Retinal pigment epithelial cell (primary cell): Measurements from ENCODE around the gene PPP2R5E.

ENCODE experiments used
- DNase-seq: peaks from one replicate; pipeline ENCODE4 v3.0.0-alpha.2; 2010; ENCODE audit warnings: low read depth
- H3K4me3 ChIP-seq: 2 replicates; pipeline ENCODE4 v1.5.1; 2011; ENCODE audit warnings: mild to moderate bottlenecking, low read length, control low read depth, moderate library complexity
- TF ChIP-seq, protein P1 (sequence below): conservative IDR thresholded peaks from 2 replicates; pipeline ENCODE4 v1.5.1; 2011; ENCODE audit warnings: low read depth, low read length, control low read depth, inconsistent platforms

Gene PPP2R5E

DNA sequence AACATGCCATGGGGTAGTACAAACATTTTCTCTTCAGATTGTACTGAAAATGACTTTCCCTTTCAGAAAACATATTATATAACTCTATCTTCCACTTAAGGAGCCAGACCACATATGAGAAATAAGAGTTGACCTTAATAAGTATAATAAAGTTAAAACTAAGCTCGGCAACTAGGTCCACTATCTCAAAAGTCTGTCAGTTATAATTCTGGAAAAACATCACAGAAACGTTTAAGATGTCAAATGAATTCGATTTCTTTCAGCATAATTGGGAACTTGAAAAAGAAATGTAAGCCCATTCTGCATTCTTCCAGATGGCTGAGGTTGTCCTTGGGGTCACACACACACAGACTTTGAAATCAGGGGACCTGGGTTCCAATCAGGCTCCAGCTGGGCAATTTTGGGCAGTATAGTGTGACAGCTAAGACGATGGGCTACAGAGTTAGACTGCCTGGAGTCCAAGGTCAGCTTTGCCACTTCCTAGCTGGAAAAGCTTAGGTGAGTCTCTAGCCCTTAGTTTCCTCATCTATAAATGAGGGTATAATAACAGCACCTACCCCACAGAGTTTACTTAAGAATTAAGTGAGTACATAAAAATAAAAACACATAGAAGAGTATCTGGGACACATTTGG, 75.6 kb downstream of the PPP2R5E start:
- no peak overlapping the region for H3K4me3 ChIP-seq
- TF ChIP-seq, protein P1, sequence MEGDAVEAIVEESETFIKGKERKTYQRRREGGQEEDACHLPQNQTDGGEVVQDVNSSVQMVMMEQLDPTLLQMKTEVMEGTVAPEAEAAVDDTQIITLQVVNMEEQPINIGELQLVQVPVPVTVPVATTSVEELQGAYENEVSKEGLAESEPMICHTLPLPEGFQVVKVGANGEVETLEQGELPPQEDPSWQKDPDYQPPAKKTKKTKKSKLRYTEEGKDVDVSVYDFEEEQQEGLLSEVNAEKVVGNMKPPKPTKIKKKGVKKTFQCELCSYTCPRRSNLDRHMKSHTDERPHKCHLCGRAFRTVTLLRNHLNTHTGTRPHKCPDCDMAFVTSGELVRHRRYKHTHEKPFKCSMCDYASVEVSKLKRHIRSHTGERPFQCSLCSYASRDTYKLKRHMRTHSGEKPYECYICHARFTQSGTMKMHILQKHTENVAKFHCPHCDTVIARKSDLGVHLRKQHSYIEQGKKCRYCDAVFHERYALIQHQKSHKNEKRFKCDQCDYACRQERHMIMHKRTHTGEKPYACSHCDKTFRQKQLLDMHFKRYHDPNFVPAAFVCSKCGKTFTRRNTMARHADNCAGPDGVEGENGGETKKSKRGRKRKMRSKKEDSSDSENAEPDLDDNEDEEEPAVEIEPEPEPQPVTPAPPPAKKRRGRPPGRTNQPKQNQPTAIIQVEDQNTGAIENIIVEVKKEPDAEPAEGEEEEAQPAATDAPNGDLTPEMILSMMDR, result no peak
- DNase-seq, result no peak

DNA sequence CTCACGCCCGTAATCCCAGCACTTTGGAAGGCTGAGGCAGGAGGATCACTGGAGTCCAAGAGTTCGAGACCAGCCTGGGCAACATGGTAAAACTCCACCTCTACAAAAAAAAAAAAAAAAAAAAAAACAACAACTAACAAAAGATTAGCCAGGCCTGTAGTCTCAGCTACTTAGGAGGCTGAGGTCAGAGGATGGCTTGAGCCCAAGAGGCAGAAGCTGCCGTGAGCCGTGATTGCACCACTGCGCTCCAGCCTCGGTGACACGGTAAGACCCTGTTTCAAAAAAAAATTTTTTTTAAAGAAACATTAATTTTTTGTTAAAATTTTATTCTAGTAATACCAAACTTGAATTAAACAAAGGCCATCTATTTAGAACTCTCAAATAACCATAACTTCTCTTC, 77.8 kb downstream of the PPP2R5E start:
- no peak for DNase-seq
- no peak overlapping the region for H3K4me3 ChIP-seq
- TF ChIP-seq, protein P1, result no peak

DNA sequence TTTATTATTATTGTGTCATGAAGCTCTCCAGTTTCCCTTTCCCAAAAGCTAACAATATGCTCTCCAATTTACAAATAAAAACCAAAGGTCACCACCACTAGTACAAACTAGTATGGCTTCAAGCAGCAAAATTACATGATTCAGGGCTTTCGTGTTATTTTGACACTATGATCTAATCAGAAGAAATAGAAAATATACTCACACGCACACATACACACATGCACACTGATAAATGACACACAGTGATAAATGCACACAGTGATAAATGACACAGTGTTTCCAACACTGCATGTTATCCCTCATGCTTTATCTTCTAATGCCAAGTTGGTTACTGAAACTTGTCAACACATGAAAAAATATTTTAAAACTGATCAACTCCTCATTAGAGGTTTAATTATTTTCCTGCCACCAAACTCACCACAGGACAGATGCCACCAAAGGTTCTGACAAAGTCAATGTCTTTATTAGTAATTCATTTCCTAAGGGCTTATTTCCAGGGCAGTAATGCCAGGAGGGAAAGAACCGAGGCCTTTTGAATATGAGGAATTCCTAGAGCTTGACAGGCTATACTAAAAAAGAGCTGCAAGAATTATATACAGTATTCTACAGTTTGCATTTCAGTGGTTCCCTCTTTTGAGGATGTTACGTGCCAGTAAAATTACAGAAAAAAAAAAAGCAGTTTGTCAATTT, 82.4 kb downstream of the PPP2R5E start:
- no peak overlapping the region for H3K4me3 ChIP-seq
- DNase-seq, result no peak
- TF ChIP-seq, protein P1, result no peak

DNA sequence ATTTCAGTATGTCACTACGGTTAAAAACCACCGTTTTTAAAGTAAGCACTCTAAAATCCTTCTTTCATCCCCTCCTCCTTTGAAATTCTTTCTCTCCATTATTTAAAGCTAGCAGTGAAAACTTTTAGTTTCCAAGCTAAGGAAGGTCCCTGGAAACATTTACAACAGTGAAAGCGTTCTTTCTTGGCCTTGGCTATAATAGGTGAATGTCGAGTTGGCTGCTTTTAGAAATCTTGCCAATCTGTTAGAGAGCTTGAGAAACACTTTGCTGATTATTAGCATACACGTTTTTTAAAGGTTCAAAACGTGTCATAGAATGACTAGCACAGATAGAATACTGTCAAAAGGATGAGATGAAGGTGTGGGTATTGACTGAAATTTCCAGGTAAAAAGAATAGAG, 83.4 kb downstream of the PPP2R5E start:
- TF ChIP-seq, protein P1, result no peak
- no peak overlapping the region for H3K4me3 ChIP-seq
- DNase-seq, result no peak

DNA sequence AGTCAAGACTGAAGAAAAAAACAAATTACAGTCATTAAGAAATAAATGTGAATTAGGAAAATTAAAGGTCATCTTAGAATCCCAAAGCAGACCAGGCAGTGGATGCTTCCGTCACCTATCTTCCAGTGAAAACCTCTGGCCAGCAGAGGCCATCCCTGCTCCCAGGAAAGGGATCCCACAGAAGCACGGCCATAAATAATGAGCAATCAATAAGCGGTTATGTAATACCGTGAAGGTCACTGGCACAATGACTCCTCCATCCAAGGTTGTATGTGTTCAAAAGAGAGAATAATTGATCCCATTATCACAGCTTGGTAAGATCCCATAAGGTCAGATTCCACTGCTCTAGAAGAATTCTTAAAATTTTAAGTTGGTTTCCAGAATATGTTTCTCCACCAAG, 85.7 kb downstream of the PPP2R5E start:
- no peak overlapping the region for H3K4me3 ChIP-seq
- TF ChIP-seq, protein P1, result no peak
- DNase-seq, result no peak

DNA sequence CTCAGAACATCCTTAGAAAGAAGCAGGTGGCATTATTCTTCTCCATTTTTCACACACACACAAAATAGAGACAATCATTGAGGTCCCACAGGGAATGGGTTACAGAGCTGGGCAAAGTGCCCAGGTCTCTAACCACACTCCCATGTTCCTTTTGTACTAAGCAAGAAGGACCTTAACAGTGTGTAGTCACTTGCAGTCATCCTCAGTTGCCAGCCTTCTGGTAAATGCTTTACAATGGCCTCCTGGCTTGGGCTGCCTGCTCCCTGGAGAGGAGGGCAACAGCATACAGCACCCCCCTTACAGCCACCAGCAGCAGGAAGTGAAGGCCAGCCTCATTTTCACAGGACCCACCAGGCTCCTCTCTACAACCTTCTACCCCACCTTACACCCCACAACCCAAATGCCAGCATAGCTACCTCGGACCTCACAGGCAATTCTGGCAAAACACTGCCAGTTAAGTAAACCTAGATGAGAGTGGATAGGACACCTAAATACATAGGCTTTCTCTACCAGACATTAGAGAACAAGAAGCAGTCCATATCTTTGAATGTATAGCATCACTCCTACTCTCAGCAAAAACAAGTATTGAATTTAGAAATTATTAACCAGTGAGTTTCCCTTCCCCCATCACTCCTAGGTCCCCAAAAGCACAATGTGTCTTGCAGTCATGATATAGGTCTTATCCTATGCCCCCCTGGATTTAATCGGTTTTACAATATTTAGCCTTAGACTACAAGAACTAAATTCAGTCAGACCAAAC, 88.1 kb downstream of the PPP2R5E start:
- H3K4me3 ChIP-seq, result no peak overlapping the region
- TF ChIP-seq, protein P1, result no peak
- DNase-seq, result no peak
